K562 (cell line): ENCODE data around the gene LIX1. TPM values are rescaled to one million over a fixed set of nuclear protein-coding genes. Genes with fewer than 3 reads are reported as not detected.

Source experiments
- DEAF1 ChIP-seq: fragments of 450-650 bp; formaldehyde crosslinking; IDR thresholded peaks from 2 replicates; pipeline ENCODE4 v1.4.0; 2020; ENCODE audit warnings: mild to moderate bottlenecking, moderate library complexity
- DPF2 ChIP-seq: fragments of 450-650 bp; IDR thresholded peaks from 2 replicates; pipeline ENCODE4 v1.6.1; 2016
- LEF1 ChIP-seq: fragments of 450-650 bp; IDR thresholded peaks from 2 replicates; pipeline ENCODE4 v1.6.1; 2016; ENCODE audit warnings: mild to moderate bottlenecking
- PRDM10 ChIP-seq: fragments of 450-650 bp; IDR thresholded peaks from 2 replicates; pipeline ENCODE4 v1.6.1; 2018; ENCODE audit not compliant: partially characterized antibody
- ZBTB34 ChIP-seq: fragments of 250-450 bp; sonication (Bioruptor Pico); IDR thresholded peaks from 2 replicates; pipeline ENCODE4 v1.8.0; 2021; ENCODE audit warnings: mild to moderate bottlenecking, moderate library complexity
- polyA plus RNA-seq, 8 experiments: library from polyadenylated mRNA; depleted of rRNA in 4 of 8; stranded (reverse) in 5 of 8; unstranded in 3 of 8; fragments of >200 nt; fragmentation: Nextera tagmentation in 2 of 8; fragmentation: Illumina TruSeq in 1 of 8; extraction: Ambion mirVana in 2 of 8; extraction: Trizol in 1 of 8; gene quantifications; 2 replicates each; pipeline versions ENCODE4 v1.2.1 to v1.2.3, GENCODE V29; 2011 to 2014; ENCODE audit warnings: inconsistent platforms in 1 of 8, missing spikeins in 1 of 8
- total RNA-seq, 7 experiments: library from RNA; depleted of rRNA in 6 of 7; stranded (reverse); fragments of >200 nt in 6 of 7; fragmentation: Illumina TruSeq in 2 of 7; extraction: Trizol in 2 of 7; gene quantifications; 2 replicates each; pipeline versions ENCODE4 v1.2.1 to v1.2.3, GENCODE V29; 2011 to 2021; ENCODE audit warnings: low replicate concordance in 1 of 7

LIX1 gene
- total and polyA plus RNA-seq, 9 of the 15 experiments (the other 6 are each of a cell fraction or from before 2014, with no cell fraction given) = 0.01 to 0.18 TPM; not detected in 7

GRCh38 chr5:97181856-97182545 is 39.6 kb upstream of the LIX1 start (continued):
- TF ChIP-seq LEF1 (no peak), PRDM10 (no peak), DPF2 (0 out of 2 replicates have a peak, but pooled peaks have one; percentile 31), ZBTB34 (CRISPR knock-in tag) (no peak), DEAF1 (CRISPR knock-in tag) (no peak)
